ENCODE results near the gene OPCML.

OPCML gene

GRCh38 chr11:132962041-132962440, 570.3 kb downstream of the OPCML start:
- no peak for DNase-seq

GRCh38 chr11:132961453-132961852, 570.8 kb downstream of the OPCML start:
- DNase-seq = no peak

GRCh38 chr11:132960273-132961078, 571.8 kb downstream of the OPCML start:
- no peak for DNase-seq

- DNase-seq = no peak
These were observed 572.6 kb downstream of the OPCML start for GRCh38 chr11:132959693-132960092.

GRCh38 chr11:132957881-132958280, 574.4 kb downstream of the OPCML start:
- no peak for DNase-seq

- no peak for DNase-seq
These were observed 584.0 kb downstream of the OPCML start for GRCh38 chr11:132948252-132948651.

GRCh38 chr11:132944569-132944944, 587.7 kb downstream of the OPCML start:
- no peak for DNase-seq

GRCh38 chr11:132943706-132944568, 588.4 kb downstream of the OPCML start:
- no peak for DNase-seq

GRCh38 chr11:132943357-132943705, 589.0 kb downstream of the OPCML start:
- no peak for DNase-seq

- DNase-seq = no peak
These were observed 589.5 kb downstream of the OPCML start for GRCh38 chr11:132942611-132943356.

GRCh38 chr11:132941761-132942160, 590.5 kb downstream of the OPCML start:
- no peak for DNase-seq

GRCh38 chr11:132941024-132941646, 591.2 kb downstream of the OPCML start:
- no peak for DNase-seq

- no peak for DNase-seq
These were observed 595.3 kb downstream of the OPCML start for GRCh38 chr11:132937016-132937415.

GRCh38 chr11:132935383-132935782, 596.9 kb downstream of the OPCML start:
- DNase-seq = no peak

GRCh38 chr11:132933703-132934102, 598.6 kb downstream of the OPCML start:
- no peak for DNase-seq

GRCh38 chr11:132925825-132926469, 606.4 kb downstream of the OPCML start:
- no peak for DNase-seq

- no peak for DNase-seq
These were observed 610.7 kb downstream of the OPCML start for GRCh38 chr11:132921597-132921996.

GRCh38 chr11:132920451-132921096, 611.7 kb downstream of the OPCML start:
- DNase-seq = no peak

- no peak for DNase-seq
These were observed 617.7 kb downstream of the OPCML start for GRCh38 chr11:132914600-132914999.

- no peak for DNase-seq
These were observed 618.4 kb downstream of the OPCML start for GRCh38 chr11:132913886-132914285.

GRCh38 chr11:132913295-132913694, 619.0 kb downstream of the OPCML start:
- no peak for DNase-seq

GRCh38 chr11:132911186-132911585, 621.1 kb downstream of the OPCML start:
- no peak for DNase-seq

All from activated T-cell treated with anti-CD3 and anti-CD28 coated beads, Interleukin-2, amount 50 U/mL, for 1 hour (primary cell).